Muscle of leg (tissue), 11 donors: ENCODE results near the gene CYB5A. TPM values are rescaled to one million over a fixed set of nuclear protein-coding genes. Genes with fewer than 3 reads are reported as not detected.
A peak's percentile ranks its signal among the peaks of the same experiment; 100 is the strongest.
"Not testable (repeated sequence)": the region's sequence is repeated elsewhere in the genome, so short reads cannot be mapped to it uniquely, and the experiment has no call there.

Experiments used
- DNase-seq: peaks from one replicate; pipeline ENCODE4 v3.0.0; 2013
- H3K27ac ChIP-seq: one replicate; pipeline ENCODE4 v1.5.1; 2013; ENCODE audit warnings: mild to moderate bottlenecking, low read length, control low read depth
- H3K27me3 ChIP-seq: one replicate; pipeline ENCODE4 v1.6.1; 2013; ENCODE audit warnings: low read length; ENCODE audit not compliant: control insufficient read depth, insufficient read depth
- H3K36me3 ChIP-seq: one replicate; pipeline ENCODE4 v1.6.1; 2013; ENCODE audit warnings: low read length; ENCODE audit not compliant: control insufficient read depth, insufficient read depth
- H3K4me1 ChIP-seq: one replicate; pipeline ENCODE4 v1.6.1; 2013; ENCODE audit warnings: low read length; ENCODE audit not compliant: control insufficient read depth, insufficient read depth
- H3K4me3 ChIP-seq: one replicate; pipeline ENCODE4 v1.5.1; 2013; ENCODE audit warnings: low read length, control low read depth
- H3K9me3 ChIP-seq: replicated peaks from 2 replicates; pipeline ENCODE4 v1.6.1; 2013; ENCODE audit warnings: low read depth, low read length; ENCODE audit not compliant: control insufficient read depth
- WGBS: methylation state at CpG from one replicate; pipeline ENCODE4 v1.1.5; 2013; ENCODE audit warnings: missing lambda C conversion rate; ENCODE audit not compliant: insufficient coverage; 5-methylcytosine and 5-hydroxymethylcytosine counted together
- polyA plus RNA-seq, 8 donors: library from polyadenylated mRNA; unstranded; fragments of 120-200 nt; gene quantifications; one replicate each; pipeline versions ENCODE4 v1.2.1 to v1.2.3, GENCODE V29; 2013; ENCODE audit warnings: inconsistent platforms in 1 of 8, low replicate concordance in 1 of 8; ENCODE audit not compliant: insufficient read length in 8 of 8, insufficient read depth in 1 of 8
- total RNA-seq: library from RNA; stranded (reverse); fragments of 120-200 nt; gene quantifications from one replicate; pipeline ENCODE4 v1.2.4, GENCODE V29; 2013

CYB5A gene
- total and polyA plus RNA-seq, 9 donors, result 24.5 to 37.1 (median 30.9) TPM

DNA sequence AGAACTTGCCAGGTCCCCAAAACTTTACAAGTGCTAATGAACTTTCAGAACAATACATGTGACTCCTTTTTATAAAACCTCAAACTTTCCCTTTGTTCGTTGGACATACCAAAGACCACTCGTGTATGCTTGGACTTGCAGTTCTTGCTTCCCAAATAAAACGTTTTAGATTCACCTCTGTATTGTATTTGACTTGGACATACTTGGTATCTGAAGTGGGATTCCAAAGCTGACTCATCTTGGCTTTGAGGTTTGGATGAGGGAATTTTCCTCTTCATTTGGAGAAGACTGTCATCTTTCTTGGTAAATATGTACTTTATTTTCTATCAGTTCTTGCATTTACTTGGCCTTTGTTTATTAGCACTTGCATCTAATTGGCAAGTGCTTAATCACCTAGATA, 8.0 kb upstream of the CYB5A start:
- H3K27me3 ChIP-seq, result no peaks in the 10 kb centered on the region
- no peak for DNase-seq
- H3K4me1 ChIP-seq, result no peaks in the 10 kb centered on the region
- no CpG with 5 or more reads among the region's 3 CpGs for WGBS
- no peak overlapping the region for H3K27ac ChIP-seq
- no peaks in the 10 kb centered on the region for H3K9me3 ChIP-seq
- no peaks in the 10 kb centered on the region for H3K36me3 ChIP-seq
- H3K4me3 ChIP-seq, result no peak overlapping the region

DNA sequence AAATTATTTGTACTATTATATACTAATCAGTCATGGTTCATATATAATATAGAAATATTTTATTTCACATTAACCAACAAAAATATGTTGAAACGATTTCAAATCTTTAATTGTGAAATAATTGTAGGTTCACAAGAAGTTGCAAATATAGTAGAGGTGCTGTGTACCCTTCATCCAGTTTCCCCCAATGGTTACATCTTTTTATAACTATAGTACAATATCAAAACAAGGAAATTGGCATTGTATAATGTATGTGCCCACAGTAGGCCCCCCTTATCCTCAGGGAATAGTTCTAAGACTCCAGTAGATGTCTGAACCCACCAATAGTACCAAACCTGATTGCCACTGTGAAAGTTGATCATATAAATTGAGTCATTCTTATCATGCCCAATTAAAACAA, 7.4 kb upstream of the CYB5A start:
- Histone ChIP-seq H3K27ac (no peak overlapping the region), H3K9me3 (no peaks in the 10 kb centered on the region), H3K4me3 (no peak overlapping the region), H3K4me1 (no peaks in the 10 kb centered on the region), H3K27me3 (no peaks in the 10 kb centered on the region), H3K36me3 (no peaks in the 10 kb centered on the region)
- DNase-seq, result no peak
- no CpG with 5 or more reads among the region's 1 CpG for WGBS

DNA sequence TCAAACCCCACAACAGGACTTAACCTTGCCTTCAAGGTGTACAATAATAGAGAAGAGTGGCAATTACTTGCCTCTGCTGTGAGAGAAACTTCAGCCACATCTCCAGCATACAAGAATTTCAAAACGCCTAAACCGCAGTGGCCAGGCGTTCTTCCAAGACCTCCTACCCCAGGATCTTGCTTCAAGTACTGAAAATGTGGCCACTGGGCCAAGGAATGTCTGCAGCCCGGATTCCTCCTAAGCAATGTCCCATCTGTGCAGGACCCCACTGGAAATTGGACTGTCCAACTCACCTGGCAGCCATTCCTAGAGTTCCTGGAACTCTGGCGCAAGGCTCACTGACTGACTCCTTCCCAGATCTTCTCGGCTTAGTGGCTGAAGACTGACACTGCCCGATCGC, 2.8 kb upstream of the CYB5A start:
- no peaks in the 10 kb centered on the region for H3K36me3 ChIP-seq
- no peak overlapping the region for H3K27ac ChIP-seq
- DNase-seq, result no peak
- peaks cover 12% of the 10 kb centered on the region for H3K4me1 ChIP-seq
- H3K4me3 ChIP-seq, result no peak overlapping the region
- no peaks in the 10 kb centered on the region for H3K27me3 ChIP-seq
- no peaks in the 10 kb centered on the region for H3K9me3 ChIP-seq
- 84% methylated on average over 4 of the region's 8 CpGs for WGBS

DNA sequence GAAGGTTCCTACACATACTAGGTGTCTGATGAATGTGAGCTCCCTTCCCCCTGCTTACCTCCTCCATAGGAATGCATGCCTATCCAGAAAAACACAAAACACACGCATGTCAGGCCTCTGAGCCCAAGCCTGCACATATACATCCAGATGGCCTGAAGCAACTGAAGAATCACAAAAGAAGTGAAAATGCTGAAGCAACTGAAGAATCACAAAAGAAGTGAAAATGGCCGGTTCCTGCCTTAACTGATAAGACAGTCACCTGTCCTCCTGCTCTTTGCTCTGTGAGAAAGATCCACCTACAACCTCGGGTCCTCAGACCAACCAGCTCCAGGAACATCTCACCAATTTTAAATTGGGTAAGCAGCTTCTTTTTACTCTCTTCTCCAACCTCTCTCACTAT, 1.2 kb upstream of the CYB5A start:
- H3K9me3 ChIP-seq, H3K36me3 ChIP-seq, H3K27ac ChIP-seq, H3K27me3 ChIP-seq, DNase-seq, H3K4me3 ChIP-seq: not testable (repeated sequence)
- H3K4me1 ChIP-seq, result peaks cover 12% of the 10 kb centered on the region
- WGBS, result 89% methylated on average over 3 of the region's 3 CpGs

DNA sequence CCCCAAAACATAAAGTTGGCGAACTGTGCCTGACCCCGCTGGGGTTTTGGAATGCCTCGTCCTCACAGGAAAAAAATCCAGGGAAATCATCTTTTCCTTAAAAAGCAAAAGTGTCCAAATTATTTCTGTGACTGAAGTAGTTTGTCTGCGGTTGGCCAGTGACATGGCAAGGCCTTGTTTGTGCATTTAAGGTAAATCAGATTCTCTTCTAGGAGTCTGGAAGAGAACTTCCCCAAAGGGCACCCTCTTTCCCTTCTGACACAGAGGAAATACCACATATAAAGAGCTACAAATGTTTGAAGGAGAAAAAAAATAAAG, 737 bp upstream of the CYB5A start:
- Histone ChIP-seq H3K27me3 (no peaks in the 10 kb centered on the region), H3K27ac (peak overlapping the region; percentile 72), H3K4me3 (peak overlapping the region; percentile 92), H3K36me3 (no peaks in the 10 kb centered on the region), H3K9me3 (no peaks in the 10 kb centered on the region), H3K4me1 (peaks cover 12% of the 10 kb centered on the region)
- 0% methylated on average over 2 of the region's 4 CpGs for WGBS
- no peak for DNase-seq

DNA sequence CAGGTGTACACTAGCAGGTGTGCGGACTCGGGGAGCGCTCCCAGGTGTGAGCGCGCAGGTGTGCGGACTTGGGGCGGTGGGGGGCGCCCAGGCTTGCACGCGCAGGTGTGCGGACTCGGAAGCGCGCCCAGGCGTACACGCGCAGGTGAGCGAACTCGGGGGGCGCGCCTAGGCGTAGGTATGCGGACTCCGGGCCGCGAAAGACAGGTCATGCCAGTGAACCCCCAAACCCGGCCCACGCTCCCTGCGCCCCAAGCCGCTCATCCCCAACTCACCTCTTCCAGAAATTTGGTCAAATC, 342 bp downstream of the CYB5A start:
- H3K9me3 ChIP-seq, result no peaks in the 10 kb centered on the region
- under 1% methylated on average over 30 of the region's 30 CpGs for WGBS
- DNase-seq, result no peak
- peak overlapping the region; percentile 92 for H3K4me3 ChIP-seq
- H3K4me1 ChIP-seq, result peaks cover 12% of the 10 kb centered on the region
- no peaks in the 10 kb centered on the region for H3K36me3 ChIP-seq
- no peaks in the 10 kb centered on the region for H3K27me3 ChIP-seq
- H3K27ac ChIP-seq, result no peak overlapping the region

DNA sequence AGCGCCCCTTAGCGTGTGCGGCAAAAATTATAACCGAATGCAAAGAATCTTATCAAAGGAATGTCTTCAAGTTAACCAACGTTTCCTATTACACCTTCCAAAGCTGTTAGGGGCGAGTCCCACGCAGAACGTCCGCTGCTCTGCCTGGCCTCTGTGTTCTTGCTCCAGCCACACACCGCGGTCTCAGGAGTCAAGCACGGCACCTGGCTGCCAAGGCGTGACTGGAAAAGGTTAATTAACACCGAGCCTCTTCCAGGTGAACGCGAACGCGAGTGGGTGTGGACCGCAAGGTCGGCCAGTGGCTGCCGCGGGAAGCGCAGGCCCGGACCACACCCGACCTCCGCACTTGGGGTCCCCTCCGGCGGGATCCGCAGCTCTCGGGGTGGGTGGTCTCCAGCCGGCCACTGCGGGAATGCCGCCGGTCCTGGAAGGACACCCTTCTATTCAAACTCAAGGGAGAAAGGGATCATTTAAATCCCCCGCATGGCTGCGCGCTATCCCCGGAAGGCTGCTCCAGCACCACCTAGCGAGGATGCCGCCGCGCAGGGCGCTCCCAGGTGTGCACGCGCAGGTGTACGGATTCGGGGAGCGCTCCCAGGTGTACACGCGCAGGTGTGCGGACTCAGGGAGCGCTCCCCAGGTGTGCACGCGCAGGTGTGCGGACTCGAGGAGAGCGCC, 830 bp downstream of the CYB5A start:
- 11% methylated on average over 56 of the region's 57 CpGs for WGBS
- Histone ChIP-seq H3K27me3 (no peaks in the 10 kb centered on the region), H3K4me1 (peaks cover 12% of the 10 kb centered on the region), H3K36me3 (no peaks in the 10 kb centered on the region), H3K9me3 (no peaks in the 10 kb centered on the region), H3K27ac (no peak overlapping the region), H3K4me3 (peak overlapping the region; percentile 92)
- DNase-seq, result no peak

DNA sequence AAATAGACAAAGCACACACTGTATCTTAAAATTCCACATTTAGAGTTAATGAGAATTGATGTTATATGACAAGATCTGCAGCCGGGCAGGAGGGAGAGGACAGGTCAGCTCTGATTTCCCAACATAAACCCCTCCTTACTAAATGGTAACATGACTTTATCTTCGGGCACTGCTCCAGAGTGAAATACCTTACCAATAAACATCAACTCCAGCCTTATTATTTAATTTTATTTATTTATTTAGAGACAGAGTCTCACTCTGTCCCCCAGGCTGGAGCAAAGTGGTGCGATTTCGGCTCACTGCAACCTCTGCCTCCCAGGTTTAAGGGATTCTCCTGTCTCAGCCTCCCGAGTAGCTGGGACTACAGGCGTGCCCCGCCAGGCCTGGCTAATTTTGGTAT, 1.7 kb downstream of the CYB5A start:
- Histone ChIP-seq H3K4me1 (peaks cover 16% of the 10 kb centered on the region), H3K27ac (no peak overlapping the region)

DNA sequence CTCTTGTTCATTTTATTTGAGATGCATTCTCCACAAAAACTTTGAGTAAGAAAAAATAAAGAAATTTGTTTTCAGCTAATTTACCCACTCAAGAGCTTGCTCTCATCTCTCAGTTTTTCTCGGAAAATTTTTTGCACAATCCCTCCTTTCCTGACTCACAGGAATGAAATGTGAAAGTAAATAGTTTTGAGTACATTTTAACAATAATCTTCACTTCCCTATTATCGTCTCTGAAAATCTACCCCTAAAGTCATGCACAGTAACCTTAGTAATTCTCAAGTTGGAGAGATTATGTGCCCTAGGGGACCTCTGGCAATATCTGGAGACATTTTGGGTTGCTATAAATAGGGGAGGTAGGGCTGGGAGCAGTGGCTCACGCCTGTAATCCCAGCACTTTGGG, 2.6 kb downstream of the CYB5A start:
- Histone ChIP-seq H3K4me1 (peaks cover 23% of the 10 kb centered on the region), H3K9me3 (no peaks in the 10 kb centered on the region), H3K4me3 (no peak overlapping the region), H3K27ac (no peak overlapping the region), H3K27me3 (no peaks in the 10 kb centered on the region), H3K36me3 (no peaks in the 10 kb centered on the region)
- no peak for DNase-seq
- WGBS, result no CpG with 5 or more reads among the region's 3 CpGs

More for the DNA sequence above, 1.7 kb downstream of the CYB5A start:
- no peaks in the 10 kb centered on the region for H3K9me3 ChIP-seq
- H3K36me3 ChIP-seq, result no peaks in the 10 kb centered on the region
- WGBS, result 100% methylated on average over 2 of the region's 7 CpGs
- DNase-seq, result no peak
- no peaks in the 10 kb centered on the region for H3K27me3 ChIP-seq
- H3K4me3 ChIP-seq, result no peak overlapping the region

DNA sequence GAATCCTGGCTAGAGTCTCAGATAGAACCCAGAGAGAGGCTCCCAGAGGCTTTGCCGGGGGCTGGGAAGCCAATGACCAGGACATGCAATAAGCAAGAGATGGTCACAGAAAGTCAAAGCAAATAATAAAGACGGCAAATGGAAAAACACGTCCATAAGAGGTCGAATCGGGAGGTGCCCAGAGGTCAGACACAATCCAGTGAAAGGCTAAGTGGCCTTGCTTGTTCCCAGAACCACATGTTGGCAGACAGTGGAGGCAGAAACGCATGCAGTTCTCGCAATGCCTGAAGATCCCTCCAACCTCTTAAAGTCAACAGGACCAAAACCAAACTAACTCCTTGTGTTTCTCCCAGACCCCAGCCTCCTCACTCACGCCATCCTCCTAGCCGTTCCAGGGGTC, 3.0 kb downstream of the CYB5A start:
- WGBS, result 61% methylated on average over 6 of the region's 9 CpGs
- H3K4me1 ChIP-seq, result peaks cover 27% of the 10 kb centered on the region

DNA sequence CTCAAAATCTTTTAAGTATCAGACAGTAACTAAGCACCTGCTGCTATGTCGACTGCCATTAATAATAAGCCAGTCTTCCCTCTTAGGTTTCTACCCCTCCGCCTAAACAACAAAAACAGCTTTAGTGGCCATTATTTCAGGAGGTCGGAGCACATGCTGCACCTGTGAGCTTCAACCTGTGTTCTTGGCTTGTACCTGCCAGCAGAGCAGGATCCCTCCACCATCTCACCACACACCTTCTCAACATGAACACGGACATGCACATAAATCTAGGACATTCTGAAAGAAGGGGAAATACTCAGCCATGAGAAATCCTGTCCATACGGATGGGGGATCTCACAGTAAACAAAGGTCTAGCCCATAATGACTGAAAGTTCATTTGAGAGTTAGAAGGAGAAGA, 3.7 kb downstream of the CYB5A start:
- H3K27ac ChIP-seq, result no peak overlapping the region
- no peaks in the 10 kb centered on the region for H3K27me3 ChIP-seq
- peaks cover 34% of the 10 kb centered on the region for H3K4me1 ChIP-seq
- no peak for DNase-seq
- 64% methylated on average over 3 of the region's 5 CpGs for WGBS
- no peaks in the 10 kb centered on the region for H3K9me3 ChIP-seq
- no peaks in the 10 kb centered on the region for H3K36me3 ChIP-seq
- no peak overlapping the region for H3K4me3 ChIP-seq

More for the DNA sequence above, 3.0 kb downstream of the CYB5A start:
- Histone ChIP-seq H3K36me3 (no peaks in the 10 kb centered on the region), H3K4me3 (no peak overlapping the region), H3K9me3 (no peaks in the 10 kb centered on the region), H3K27ac (no peak overlapping the region), H3K27me3 (no peaks in the 10 kb centered on the region)
- DNase-seq, result no peak
